Spleen (tissue), 7 donors: ENCODE results near the gene KRTAP5-7.

Source experiments
- POLR2A ChIP-seq, 3 donors: fragments of 450-650 bp; IDR thresholded peaks; one replicate each; pipeline ENCODE4 v1.5.1; 2017; ENCODE audit warnings: antibody characterized with exemption in 3 of 3, mild to moderate bottlenecking in 1 of 3
- POLR2AphosphoS5 ChIP-seq, 3 donors: sonication (generic); formaldehyde crosslinking; IDR thresholded peaks; one replicate each; pipeline ENCODE4 v1.5.1; 2017; ENCODE audit warnings: antibody characterized with exemption in 3 of 3
- TF ChIP-seq, protein P1 (sequence below), 11 experiments: fragments of 200-600 bp in 7 of 11; fragments of 450-650 bp in 4 of 11; sonication (generic) in 4 of 11; IDR thresholded peaks in 8 of 11; conservative IDR thresholded peaks in 3 of 11; 1 replicate in 7 of 11; 2 replicates in 4 of 11; pipeline versions ENCODE4 v1.4.0 to v1.8.0; 2016 to 2021; ENCODE audit warnings: antibody characterized with exemption in 11 of 11, inconsistent platforms in 4 of 11, mild to moderate bottlenecking in 1 of 11
- donor health status: DM: no; HTN: no; CAD: no; lungs with moderate emphysema.
- donor health status: DM: no; HTN: no; CAD: no.
- donor health status: DM: no; HTN: no; CAD: no.

GRCh38 chr11:71490044-71490730 lies 36.9 kb upstream of the KRTAP5-7 start:
- TF ChIP-seq, protein P1, sequence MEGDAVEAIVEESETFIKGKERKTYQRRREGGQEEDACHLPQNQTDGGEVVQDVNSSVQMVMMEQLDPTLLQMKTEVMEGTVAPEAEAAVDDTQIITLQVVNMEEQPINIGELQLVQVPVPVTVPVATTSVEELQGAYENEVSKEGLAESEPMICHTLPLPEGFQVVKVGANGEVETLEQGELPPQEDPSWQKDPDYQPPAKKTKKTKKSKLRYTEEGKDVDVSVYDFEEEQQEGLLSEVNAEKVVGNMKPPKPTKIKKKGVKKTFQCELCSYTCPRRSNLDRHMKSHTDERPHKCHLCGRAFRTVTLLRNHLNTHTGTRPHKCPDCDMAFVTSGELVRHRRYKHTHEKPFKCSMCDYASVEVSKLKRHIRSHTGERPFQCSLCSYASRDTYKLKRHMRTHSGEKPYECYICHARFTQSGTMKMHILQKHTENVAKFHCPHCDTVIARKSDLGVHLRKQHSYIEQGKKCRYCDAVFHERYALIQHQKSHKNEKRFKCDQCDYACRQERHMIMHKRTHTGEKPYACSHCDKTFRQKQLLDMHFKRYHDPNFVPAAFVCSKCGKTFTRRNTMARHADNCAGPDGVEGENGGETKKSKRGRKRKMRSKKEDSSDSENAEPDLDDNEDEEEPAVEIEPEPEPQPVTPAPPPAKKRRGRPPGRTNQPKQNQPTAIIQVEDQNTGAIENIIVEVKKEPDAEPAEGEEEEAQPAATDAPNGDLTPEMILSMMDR (IDR thresholded peaks at IDR 0.05 in 8 of 11, conservative IDR thresholded peaks at IDR 0.05 in 3 of 11) = no peak
- TF ChIP-seq POLR2A (IDR thresholded peaks at IDR 0.05) (no peak), POLR2AphosphoS5 (IDR thresholded peaks at IDR 0.05) (no peak)
